HepG2 (cell line): Measurements from ENCODE around the gene SALL4. TPM values are rescaled to one million over a fixed set of nuclear protein-coding genes. Genes with fewer than 3 reads are reported as not detected.
A peak's percentile ranks its signal among the peaks of the same experiment; 100 is the strongest.

Experiments used
- ATF7 ChIP-seq, 2 experiments: fragments of 450-650 bp in 1 of 2; sonication (generic) in 1 of 2; formaldehyde crosslinking in 1 of 2; IDR thresholded peaks; 2 replicates each; pipeline versions ENCODE4 v1.4.0 to v1.6.1; 2016 to 2020; ENCODE audit warnings: antibody characterized with exemption in 1 of 2, mild to moderate bottlenecking in 1 of 2, missing genetic modification reagents in 1 of 2
- CHD4 ChIP-seq: fragments of 200-600 bp; sonication (generic); IDR thresholded peaks from 2 replicates; pipeline ENCODE4 v1.7.0; 2017; ENCODE audit warnings: mild to moderate bottlenecking, low read length, borderline replicate concordance
- GRHL1 ChIP-seq: sonication (generic); formaldehyde crosslinking; conservative IDR thresholded peaks from 2 replicates; pipeline ENCODE4 v1.8.0; 2022; ENCODE audit warnings: missing genetic modification reagents
- TAF15 ChIP-seq: fragments of 200-400 bp; formaldehyde crosslinking; IDR thresholded peaks from one replicate; pipeline ENCODE4 v1.6.1; 2018; ENCODE audit warnings: mild to moderate bottlenecking, low read depth, low read length; ENCODE audit not compliant: poor library complexity, severe bottlenecking
- ZMYM3 ChIP-seq: sonication (generic); formaldehyde crosslinking; IDR thresholded peaks from 2 replicates; pipeline ENCODE4 v1.5.1; 2020; ENCODE audit warnings: mild to moderate bottlenecking, missing genetic modification reagents
- ZNF629 ChIP-seq: sonication (generic); formaldehyde crosslinking; conservative IDR thresholded peaks from 2 replicates; pipeline ENCODE4 v1.5.0; 2020; ENCODE audit warnings: missing genetic modification reagents
- ZNF660 ChIP-seq: sonication (generic); formaldehyde crosslinking; IDR thresholded peaks from 2 replicates; pipeline ENCODE4 v1.5.1; 2020; ENCODE audit warnings: mild to moderate bottlenecking, low read depth, missing genetic modification reagents, borderline replicate concordance
- polyA plus RNA-seq, 8 experiments: library from polyadenylated mRNA; depleted of rRNA in 3 of 8; stranded (reverse) in 7 of 8; unstranded in 1 of 8; fragments of >200 nt; fragmentation: Illumina TruSeq in 4 of 8; extraction: Trizol in 4 of 8; gene quantifications; 2 replicates each; pipeline versions ENCODE4 v1.2.1 to v1.2.3, GENCODE V29; 2011 to 2016; ENCODE audit warnings: low read depth in 4 of 8, missing spikeins in 1 of 8, mixed read lengths in 1 of 8; ENCODE audit not compliant: insufficient read depth in 1 of 8
- total RNA-seq, 5 experiments: library from RNA; depleted of rRNA; stranded (reverse); fragments of >200 nt; fragmentation: Illumina TruSeq; extraction: Trizol; gene quantifications; 2 replicates each; pipeline ENCODE4 v1.2.3, GENCODE V29; 2016; ENCODE audit warnings: low read depth in 1 of 5
- TF ChIP-seq, protein P1 (sequence below): sonication (generic); formaldehyde crosslinking; IDR thresholded peaks from 2 replicates; pipeline ENCODE4 v1.5.0; 2020; ENCODE audit warnings: mild to moderate bottlenecking, missing genetic modification reagents, borderline replicate concordance

Gene SALL4
- total and polyA plus RNA-seq, 2 of the 13 experiments (the other 11 are each of a cell fraction or from before 2014, with no cell fraction given): 0.33 to 1.8 TPM

GRCh38 chr20:51763965-51764602 lies 38.2 kb downstream of the SALL4 start (continued):
- TF ChIP-seq ZNF660 (no peak), ATF7 (IDR thresholded peaks at IDR 0.05) (peak; percentile 93), ATF7 (CRISPR knock-in tag; IDR thresholded peaks at IDR 0.05) (no peak), GRHL1 (CRISPR knock-in tag) (no peak), TAF15 (no peak), CHD4 (peak; percentile 97; the same call in 1 of the 2 replicates), ZMYM3 (CRISPR knock-in tag) (peak; percentile 85), ZNF629 (CRISPR knock-in tag) (peak; percentile 91)
- TF ChIP-seq, protein P1, sequence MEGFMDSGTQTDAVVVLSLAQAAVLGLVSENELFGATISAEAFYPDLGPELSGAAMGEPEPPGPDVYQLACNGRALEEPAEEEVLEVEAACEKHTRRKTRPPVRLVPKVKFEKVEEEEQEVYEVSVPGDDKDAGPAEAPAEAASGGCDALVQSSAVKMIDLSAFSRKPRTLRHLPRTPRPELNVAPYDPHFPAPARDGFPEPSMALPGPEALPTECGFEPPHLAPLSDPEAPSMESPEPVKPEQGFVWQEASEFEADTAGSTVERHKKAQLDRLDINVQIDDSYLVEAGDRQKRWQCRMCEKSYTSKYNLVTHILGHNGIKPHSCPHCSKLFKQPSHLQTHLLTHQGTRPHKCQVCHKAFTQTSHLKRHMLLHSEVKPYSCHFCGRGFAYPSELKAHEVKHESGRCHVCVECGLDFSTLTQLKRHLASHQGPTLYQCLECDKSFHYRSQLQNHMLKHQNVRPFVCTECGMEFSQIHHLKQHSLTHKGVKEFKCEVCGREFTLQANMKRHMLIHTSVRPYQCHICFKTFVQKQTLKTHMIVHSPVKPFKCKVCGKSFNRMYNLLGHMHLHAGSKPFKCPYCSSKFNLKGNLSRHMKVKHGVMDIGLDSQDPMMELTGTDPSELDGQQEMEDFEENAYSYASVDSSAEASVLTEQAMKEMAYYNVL (CRISPR knock-in tag): no peak
- TF ChIP-seq, all 625 proteins: peak for 7
